Measurements from ENCODE around the gene ARID1B.

Gene ARID1B

DNA sequence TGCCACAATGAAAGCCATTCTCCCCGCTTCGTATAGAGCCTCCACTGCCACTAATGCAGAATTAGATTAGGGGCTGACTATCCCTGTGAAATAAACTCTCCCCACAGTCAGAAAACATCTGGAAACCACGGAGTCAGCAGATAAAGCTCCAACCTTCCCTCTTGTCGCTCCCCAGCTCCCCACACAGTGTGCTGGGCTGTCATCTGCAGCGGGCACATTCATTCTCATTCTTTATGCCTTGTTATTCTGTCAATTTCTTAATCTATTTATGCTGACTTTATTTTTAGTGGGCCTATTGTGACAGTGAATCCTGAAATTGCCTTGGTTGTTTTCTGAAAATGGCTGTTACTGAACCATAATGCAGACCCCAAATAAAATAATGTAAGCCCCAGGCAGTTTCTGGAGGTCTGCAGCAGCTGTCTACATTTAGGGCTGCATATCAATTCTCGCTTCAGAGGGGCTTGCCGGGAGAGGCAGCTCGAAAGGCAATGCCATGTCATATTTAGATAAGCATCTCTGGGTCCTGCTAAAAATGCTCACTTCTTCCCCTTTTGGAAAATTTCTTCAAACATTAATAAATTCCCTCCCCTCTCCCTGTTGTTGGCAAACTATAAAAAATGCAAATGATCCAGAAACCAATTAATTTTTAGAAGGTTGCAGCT is 474.5 kb downstream of the ARID1B start:
- no peaks in the 10 kb centered on the region for H3K36me3 Mint-ChIP-seq
- H3K27ac Mint-ChIP-seq, result no peak overlapping the region
- peaks cover 7% of the 10 kb centered on the region for H3K9me3 Mint-ChIP-seq
- ATAC-seq (no peak), DNase-seq (ENCODE audit: low spot score in 2 of 2) (no peak)
- H3K4me3 Mint-ChIP-seq, result no peak overlapping the region
- H3K4me1 Mint-ChIP-seq, result peaks cover 9% of the 10 kb centered on the region

DNA sequence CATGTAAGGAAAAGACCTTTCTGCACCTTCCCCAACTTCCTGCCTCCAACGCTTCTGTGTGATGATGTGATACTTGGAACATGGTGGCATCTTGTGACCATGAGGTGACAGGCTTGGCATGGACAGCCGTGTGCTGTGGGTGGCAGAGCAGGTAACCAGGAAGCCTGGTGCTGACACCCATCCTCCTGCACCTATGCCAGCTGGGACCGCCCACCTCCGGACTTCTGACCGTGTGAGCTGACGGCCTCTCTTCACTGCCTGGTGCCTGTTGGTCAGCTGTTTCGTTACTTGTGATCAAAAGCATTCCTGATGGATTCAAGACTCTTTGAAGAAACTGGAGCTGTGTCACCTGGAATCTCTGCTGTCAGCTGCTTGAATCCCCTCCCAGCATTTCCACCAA is 475.8 kb downstream of the ARID1B start:
- H3K4me1 Mint-ChIP-seq, result peaks cover 12% of the 10 kb centered on the region
- H3K36me3 Mint-ChIP-seq, result no peaks in the 10 kb centered on the region
- no peak overlapping the region for H3K27ac Mint-ChIP-seq
- H3K4me3 Mint-ChIP-seq, result no peak overlapping the region
- peaks cover 7% of the 10 kb centered on the region for H3K9me3 Mint-ChIP-seq
- ATAC-seq (no peak), DNase-seq (ENCODE audit: low spot score in 2 of 2) (no peak)

DNA sequence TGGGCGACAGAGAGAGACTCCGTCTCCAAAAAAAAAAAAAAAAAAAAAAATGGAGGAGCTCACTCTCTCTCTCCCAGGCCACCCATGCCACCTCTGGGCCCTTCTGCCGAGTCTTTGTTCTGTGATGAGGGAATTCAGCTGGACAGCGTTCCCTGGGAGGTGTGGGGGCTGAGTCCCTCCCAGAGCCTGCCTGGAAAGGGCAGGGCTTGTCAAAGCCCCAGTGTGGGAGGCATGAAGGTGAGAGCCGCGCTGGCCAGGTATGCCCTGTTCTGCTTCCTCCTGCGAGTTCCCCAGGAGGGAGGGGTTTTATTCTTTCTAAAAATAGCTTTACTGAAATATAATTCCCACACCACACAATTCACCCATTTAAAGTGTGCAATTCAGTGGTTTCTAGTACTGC is 476.5 kb downstream of the ARID1B start:
- ATAC-seq (no peak), DNase-seq (ENCODE audit: low spot score in 2 of 2) (no peak)
- Mint-ChIP-seq H3K4me3 (no peak overlapping the region), H3K4me1 (peaks cover 19% of the 10 kb centered on the region), H3K36me3 (no peaks in the 10 kb centered on the region), H3K27ac (no peak overlapping the region), H3K9me3 (peaks cover under 1% of the 10 kb centered on the region)

DNA sequence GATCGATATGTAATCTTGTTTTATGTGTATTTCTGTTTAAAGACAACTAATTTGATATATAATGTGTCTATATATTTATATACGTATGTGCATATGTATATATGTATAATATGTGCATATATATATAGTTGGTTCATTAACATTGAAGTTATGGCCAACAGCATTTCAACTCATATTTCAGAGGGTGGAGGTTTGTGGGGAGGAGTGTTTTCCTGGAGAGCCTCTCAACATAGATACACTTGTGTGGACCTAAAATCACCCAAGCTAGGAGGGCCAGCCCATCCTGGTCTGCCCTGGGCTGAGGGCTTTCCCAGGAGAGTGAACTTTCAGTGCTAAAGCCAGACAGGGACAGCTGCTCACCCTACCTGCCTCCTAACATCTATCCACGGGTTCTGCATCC is 477.4 kb downstream of the ARID1B start:
- H3K36me3 Mint-ChIP-seq, result no peaks in the 10 kb centered on the region
- DNase-seq (ENCODE audit: low spot score in 2 of 2) (no peak), ATAC-seq (no peak)
- H3K4me1 Mint-ChIP-seq, result peaks cover 27% of the 10 kb centered on the region
- no peak overlapping the region for H3K27ac Mint-ChIP-seq
- no peak overlapping the region for H3K4me3 Mint-ChIP-seq
- no peaks in the 10 kb centered on the region for H3K9me3 Mint-ChIP-seq

DNA sequence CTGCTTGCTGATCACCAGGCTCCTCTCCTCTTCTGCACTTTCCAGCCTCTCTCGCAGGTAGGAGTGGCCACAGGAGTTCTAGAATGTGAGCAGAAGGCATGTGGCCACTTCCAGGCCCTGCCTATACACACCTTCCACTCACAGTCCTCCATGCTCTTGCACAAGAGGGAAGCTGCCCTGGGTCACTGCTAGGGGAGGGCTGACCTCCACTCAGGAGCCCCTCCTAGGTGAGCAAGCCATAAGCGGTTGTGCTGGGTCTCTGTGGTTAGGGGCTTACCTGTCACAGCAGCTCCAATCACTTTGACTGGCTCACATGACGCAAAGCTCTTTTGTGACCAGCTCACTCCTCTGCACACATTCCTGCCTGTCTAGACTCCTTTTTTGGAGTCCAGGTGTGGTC is 477.9 kb downstream of the ARID1B start:
- no peak for DNase-seq (ENCODE audit: low spot score in 2 of 2)
- Mint-ChIP-seq H3K9me3 (no peaks in the 10 kb centered on the region), H3K36me3 (no peaks in the 10 kb centered on the region), H3K27ac (no peak overlapping the region), H3K4me3 (no peak overlapping the region), H3K4me1 (peaks cover 31% of the 10 kb centered on the region)
- no peak for ATAC-seq

DNA sequence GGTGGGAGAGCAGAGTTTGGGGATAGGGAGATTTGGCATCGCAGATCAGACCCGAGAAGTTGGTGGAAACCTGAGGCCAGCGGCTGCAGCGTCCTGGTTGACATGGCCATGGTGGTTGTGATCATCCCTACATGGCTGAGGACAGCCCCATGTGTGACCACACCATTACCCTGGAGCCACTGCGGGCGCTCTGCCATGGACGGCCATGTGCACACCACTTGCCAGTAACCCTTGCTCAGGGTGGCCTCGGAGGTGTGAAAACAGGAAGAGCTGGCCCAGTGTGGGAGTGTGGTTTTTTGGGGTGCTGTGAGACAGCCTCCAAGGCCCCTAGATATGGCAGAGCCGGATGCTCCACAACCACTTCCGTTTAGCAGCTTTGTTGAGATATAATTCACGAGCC is 481.7 kb downstream of the ARID1B start:
- H3K9me3 Mint-ChIP-seq, result no peaks in the 10 kb centered on the region
- no peak for DNase-seq (ENCODE audit: low spot score in 2 of 2)
- H3K27ac Mint-ChIP-seq, result no peak overlapping the region
- H3K4me1 Mint-ChIP-seq, result peaks cover 27% of the 10 kb centered on the region
- no peaks in the 10 kb centered on the region for H3K36me3 Mint-ChIP-seq
- ATAC-seq, result peak; percentile 87
- H3K4me3 Mint-ChIP-seq, result no peak overlapping the region

DNA sequence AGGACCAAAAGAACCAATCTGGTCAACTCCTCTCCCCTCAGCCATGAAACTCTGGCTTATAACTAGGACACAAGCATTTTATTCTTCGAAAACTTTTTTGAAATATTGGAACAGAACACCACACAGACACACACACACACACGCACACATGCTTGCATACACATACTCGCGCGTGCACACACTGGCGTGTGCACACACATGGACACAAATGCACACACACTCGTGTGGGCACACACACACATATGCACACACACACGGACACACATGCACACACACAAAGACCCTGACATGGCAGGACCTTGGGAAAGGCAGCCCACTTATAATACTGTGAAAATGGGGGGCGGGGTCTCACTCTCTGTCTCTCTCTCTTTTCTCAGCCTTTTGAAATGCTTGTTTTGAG is 482.3 kb downstream of the ARID1B start:
- no peaks in the 10 kb centered on the region for H3K36me3 Mint-ChIP-seq
- no peak for ATAC-seq
- H3K4me3 Mint-ChIP-seq, result no peak overlapping the region
- H3K27ac Mint-ChIP-seq, result no peak overlapping the region
- no peaks in the 10 kb centered on the region for H3K9me3 Mint-ChIP-seq
- H3K4me1 Mint-ChIP-seq, result peaks cover 22% of the 10 kb centered on the region
- no peak for DNase-seq (ENCODE audit: low spot score in 2 of 2)

Measured in stimulated activated effector memory CD8-positive, alpha-beta T cell treated with anti-CD3 and anti-CD28 coated beads, Interleukin-12 subunit alpha, Interleukin-12 subunit beta, amount 100 ng/mL, for 72 hours (primary cell).